HepG2 (cell line): ENCODE results near the gene CDC34. TPM values are rescaled to one million over a fixed set of nuclear protein-coding genes. Genes with fewer than 3 reads are reported as not detected.

Experiments used
- HNRNPLL ChIP-seq: fragments of 200-400 bp; formaldehyde crosslinking; IDR thresholded peaks from 2 replicates; pipeline ENCODE4 v1.6.1; 2017; ENCODE audit warnings: mild to moderate bottlenecking, low read depth, low read length; ENCODE audit not compliant: poor library complexity, severe bottlenecking
- NBN ChIP-seq: fragments of 450-650 bp; conservative IDR thresholded peaks from 2 replicates; pipeline ENCODE4 v1.6.1; 2017
- REL ChIP-seq: sonication (generic); formaldehyde crosslinking; conservative IDR thresholded peaks from 2 replicates; pipeline ENCODE4 v1.8.0; 2022; ENCODE audit warnings: mild to moderate bottlenecking, missing genetic modification reagents, moderate library complexity
- SIX1 ChIP-seq: sonication (generic); formaldehyde crosslinking; IDR thresholded peaks from 2 replicates; pipeline ENCODE4 v1.4.0; 2020; ENCODE audit warnings: missing genetic modification reagents, borderline replicate concordance
- ZBTB40 ChIP-seq, 2 experiments: fragments of 450-650 bp in 1 of 2; sonication (generic) in 1 of 2; formaldehyde crosslinking in 1 of 2; IDR thresholded peaks; 2 replicates each; pipeline versions ENCODE4 v1.6.1 to v1.8.0; 2016 to 2022; ENCODE audit warnings: antibody characterized with exemption in 1 of 2, mild to moderate bottlenecking in 1 of 2, missing genetic modification reagents in 1 of 2
- ZNF138 ChIP-seq: sonication (generic); formaldehyde crosslinking; IDR thresholded peaks from 2 replicates; pipeline ENCODE4 v1.5.0; 2020; ENCODE audit warnings: mild to moderate bottlenecking, low read depth, missing genetic modification reagents
- ZNF232 ChIP-seq: sonication (generic); formaldehyde crosslinking; IDR thresholded peaks from 2 replicates; pipeline ENCODE4 v1.4.0; 2020; ENCODE audit warnings: missing genetic modification reagents, borderline replicate concordance
- ZNF33A ChIP-seq: sonication (generic); formaldehyde crosslinking; IDR thresholded peaks from 2 replicates; pipeline ENCODE4 v1.5.1; 2020; ENCODE audit warnings: missing genetic modification reagents, mild to moderate bottlenecking, moderate library complexity, borderline replicate concordance
- ZNF619 ChIP-seq: sonication (generic); formaldehyde crosslinking; IDR thresholded peaks from 2 replicates; pipeline ENCODE4 v1.4.0; 2020; ENCODE audit warnings: mild to moderate bottlenecking, missing genetic modification reagents
- polyA plus RNA-seq, 8 experiments: library from polyadenylated mRNA; depleted of rRNA in 3 of 8; stranded (reverse) in 7 of 8; unstranded in 1 of 8; fragments of >200 nt; fragmentation: Illumina TruSeq in 4 of 8; extraction: Trizol in 4 of 8; gene quantifications; 2 replicates each; pipeline versions ENCODE4 v1.2.1 to v1.2.3, GENCODE V29; 2011 to 2016; ENCODE audit warnings: low read depth in 4 of 8, missing spikeins in 1 of 8, mixed read lengths in 1 of 8; ENCODE audit not compliant: insufficient read depth in 1 of 8
- total RNA-seq, 5 experiments: library from RNA; depleted of rRNA; stranded (reverse); fragments of >200 nt; fragmentation: Illumina TruSeq; extraction: Trizol; gene quantifications; 2 replicates each; pipeline ENCODE4 v1.2.3, GENCODE V29; 2016; ENCODE audit warnings: low read depth in 1 of 5
- TF ChIP-seq, protein P1 (sequence below): IDR thresholded peaks from 2 replicates; pipeline ENCODE4 v1.6.1; 2016; ENCODE audit warnings: control low read depth
- TF ChIP-seq, protein P2 (sequence below): sonication (generic); formaldehyde crosslinking; IDR thresholded peaks from 2 replicates; pipeline ENCODE4 v1.4.0; 2020; ENCODE audit warnings: missing genetic modification reagents
- TF ChIP-seq, protein P3 (sequence below): sonication (generic); formaldehyde crosslinking; IDR thresholded peaks from 2 replicates; pipeline ENCODE4 v1.5.1; 2020; ENCODE audit warnings: missing genetic modification reagents, mild to moderate bottlenecking, borderline replicate concordance

The CDC34 gene
- total and polyA plus RNA-seq, 2 of the 13 experiments (the other 11 are each of a cell fraction or from before 2014, with no cell fraction given), result 138 to 150 TPM

DNA sequence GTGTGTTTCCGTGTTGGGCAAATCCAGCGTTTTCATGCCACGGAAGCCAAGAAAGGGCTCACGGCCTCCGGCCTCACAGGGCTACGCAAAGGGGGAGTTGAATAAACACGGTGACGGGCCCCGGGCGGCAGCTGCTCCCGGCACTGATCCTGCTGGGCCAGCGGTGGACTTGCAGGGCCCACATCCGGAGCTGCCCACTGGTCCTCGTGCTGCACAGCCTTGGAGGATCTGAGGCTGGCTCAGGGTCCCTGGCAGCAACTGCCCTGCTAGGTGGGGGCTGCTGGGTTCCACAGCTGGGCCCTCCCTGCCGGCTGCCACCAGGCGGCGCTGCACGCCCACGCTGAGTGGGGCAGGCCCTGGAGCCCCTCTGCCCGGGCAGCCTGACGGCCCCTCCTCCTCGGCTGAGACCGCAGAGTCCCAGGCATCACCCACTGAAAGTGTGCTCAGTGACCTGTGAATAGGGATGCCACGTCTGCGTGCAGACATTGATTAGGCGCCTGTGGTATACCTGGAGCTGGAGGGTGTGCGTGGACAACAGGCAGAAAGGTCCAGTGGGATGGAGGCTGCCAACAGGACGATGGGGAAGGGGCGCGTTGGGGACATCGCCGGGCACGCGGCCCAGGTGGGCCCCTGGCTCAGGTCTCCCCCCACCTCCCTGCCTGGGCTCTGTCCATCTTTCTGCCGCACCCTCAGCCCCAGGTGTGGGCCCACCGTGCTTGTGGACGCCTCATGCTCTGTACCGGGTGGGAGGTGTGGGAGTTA, 52.9 kb downstream of the CDC34 start (continued):
- TF ChIP-seq, protein P1, sequence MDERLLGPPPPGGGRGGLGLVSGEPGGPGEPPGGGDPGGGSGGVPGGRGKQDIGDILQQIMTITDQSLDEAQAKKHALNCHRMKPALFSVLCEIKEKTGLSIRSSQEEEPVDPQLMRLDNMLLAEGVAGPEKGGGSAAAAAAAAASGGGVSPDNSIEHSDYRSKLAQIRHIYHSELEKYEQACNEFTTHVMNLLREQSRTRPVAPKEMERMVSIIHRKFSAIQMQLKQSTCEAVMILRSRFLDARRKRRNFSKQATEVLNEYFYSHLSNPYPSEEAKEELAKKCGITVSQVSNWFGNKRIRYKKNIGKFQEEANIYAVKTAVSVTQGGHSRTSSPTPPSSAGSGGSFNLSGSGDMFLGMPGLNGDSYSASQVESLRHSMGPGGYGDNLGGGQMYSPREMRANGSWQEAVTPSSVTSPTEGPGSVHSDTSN (CRISPR knock-in tag), result no peak
- TF ChIP-seq, protein P2, sequence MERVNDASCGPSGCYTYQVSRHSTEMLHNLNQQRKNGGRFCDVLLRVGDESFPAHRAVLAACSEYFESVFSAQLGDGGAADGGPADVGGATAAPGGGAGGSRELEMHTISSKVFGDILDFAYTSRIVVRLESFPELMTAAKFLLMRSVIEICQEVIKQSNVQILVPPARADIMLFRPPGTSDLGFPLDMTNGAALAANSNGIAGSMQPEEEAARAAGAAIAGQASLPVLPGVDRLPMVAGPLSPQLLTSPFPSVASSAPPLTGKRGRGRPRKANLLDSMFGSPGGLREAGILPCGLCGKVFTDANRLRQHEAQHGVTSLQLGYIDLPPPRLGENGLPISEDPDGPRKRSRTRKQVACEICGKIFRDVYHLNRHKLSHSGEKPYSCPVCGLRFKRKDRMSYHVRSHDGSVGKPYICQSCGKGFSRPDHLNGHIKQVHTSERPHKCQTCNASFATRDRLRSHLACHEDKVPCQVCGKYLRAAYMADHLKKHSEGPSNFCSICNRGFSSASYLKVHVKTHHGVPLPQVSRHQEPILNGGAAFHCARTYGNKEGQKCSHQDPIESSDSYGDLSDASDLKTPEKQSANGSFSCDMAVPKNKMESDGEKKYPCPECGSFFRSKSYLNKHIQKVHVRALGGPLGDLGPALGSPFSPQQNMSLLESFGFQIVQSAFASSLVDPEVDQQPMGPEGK (CRISPR knock-in tag), result peak; percentile 93
- peak; percentile 61; the same call in 1 of the 2 replicates for TF ChIP-seq REL (CRISPR knock-in tag)
- no peak for TF ChIP-seq ZNF138 (CRISPR knock-in tag)
- no peak for TF ChIP-seq NBN
- TF ChIP-seq, protein P3, sequence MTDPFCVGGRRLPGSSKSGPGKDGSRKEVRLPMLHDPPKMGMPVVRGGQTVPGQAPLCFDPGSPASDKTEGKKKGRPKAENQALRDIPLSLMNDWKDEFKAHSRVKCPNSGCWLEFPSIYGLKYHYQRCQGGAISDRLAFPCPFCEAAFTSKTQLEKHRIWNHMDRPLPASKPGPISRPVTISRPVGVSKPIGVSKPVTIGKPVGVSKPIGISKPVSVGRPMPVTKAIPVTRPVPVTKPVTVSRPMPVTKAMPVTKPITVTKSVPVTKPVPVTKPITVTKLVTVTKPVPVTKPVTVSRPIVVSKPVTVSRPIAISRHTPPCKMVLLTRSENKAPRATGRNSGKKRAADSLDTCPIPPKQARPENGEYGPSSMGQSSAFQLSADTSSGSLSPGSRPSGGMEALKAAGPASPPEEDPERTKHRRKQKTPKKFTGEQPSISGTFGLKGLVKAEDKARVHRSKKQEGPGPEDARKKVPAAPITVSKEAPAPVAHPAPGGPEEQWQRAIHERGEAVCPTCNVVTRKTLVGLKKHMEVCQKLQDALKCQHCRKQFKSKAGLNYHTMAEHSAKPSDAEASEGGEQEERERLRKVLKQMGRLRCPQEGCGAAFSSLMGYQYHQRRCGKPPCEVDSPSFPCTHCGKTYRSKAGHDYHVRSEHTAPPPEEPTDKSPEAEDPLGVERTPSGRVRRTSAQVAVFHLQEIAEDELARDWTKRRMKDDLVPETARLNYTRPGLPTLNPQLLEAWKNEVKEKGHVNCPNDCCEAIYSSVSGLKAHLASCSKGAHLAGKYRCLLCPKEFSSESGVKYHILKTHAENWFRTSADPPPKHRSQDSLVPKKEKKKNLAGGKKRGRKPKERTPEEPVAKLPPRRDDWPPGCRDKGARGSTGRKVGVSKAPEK (CRISPR knock-in tag), result peak; percentile 46; the same call in 1 of the 2 replicates
- TF ChIP-seq ZBTB40 (IDR thresholded peaks at IDR 0.05), result no peak
- 0 out of 2 replicates have a peak, but pooled peaks have one; percentile 42 for TF ChIP-seq ZBTB40 (CRISPR knock-in tag; IDR thresholded peaks at IDR 0.05)
- 0 out of 2 replicates have a peak, but pooled peaks have one; percentile 12 for TF ChIP-seq SIX1 (CRISPR knock-in tag)
- TF ChIP-seq ZNF232 (CRISPR knock-in tag), result peak; percentile 40; the same call in 1 of the 2 replicates
- TF ChIP-seq ZNF619, result no peak
- 0 out of 2 replicates have a peak, but pooled peaks have one; percentile 70 for TF ChIP-seq ZNF33A
- TF ChIP-seq HNRNPLL, result peak; percentile 35
